HepG2 (cell line): ENCODE measurements around the gene CHST3. TPM values are rescaled to one million over a fixed set of nuclear protein-coding genes. Genes with fewer than 3 reads are reported as not detected.

Experiments
- ATAC-seq: fragments of 200-7000 bp; cut with Tn5 transposase; 3 replicates; pipeline ENCODE4 v1.9.1; 2020; ENCODE audit warnings: mild to moderate bottlenecking, moderate library complexity
- BruUV-seq: library from RNA; stranded (reverse); fragments of 400-500 nt; replicated peaks from 2 replicates; lab custom pipeline; 2021; lab: Mats Ljungman, UMichigan
- CTCF ChIA-PET: fragments of 300-600 bp; formaldehyde crosslinking; extraction: SDS; loops from one replicate; lab custom pipeline; 2021; ENCODE audit warnings: low total read pairs, inconsistent platforms, low intra/inter-chr PET ratio; lab: Yijun Ruan, JAX
- POLR2A ChIA-PET: fragments of 350-600 bp; sonication (Branson Sonifier 250); formaldehyde crosslinking; loops from one replicate; lab custom pipeline; 2020; ENCODE audit warnings: antibody characterized with exemption, inconsistent platforms; lab: Yijun Ruan, JAX
- DNase-seq: peaks from one replicate; pipeline ENCODE4 v3.0.0-alpha.2; 2015; ENCODE audit warnings: low spot score
- FAIRE-seq: peaks from 3 replicates; lab custom pipeline; 2011; peaks lifted over from hg19 to GRCh38; lab: Jason Lieb, UNC
- H2AFZ ChIP-seq: one replicate; pipeline ENCODE4 v1.6.1; 2011; ENCODE audit warnings: low read length, inconsistent platforms
- H3K27ac ChIP-seq: fragments of 300-600 bp; 3 replicates; pipeline ENCODE4 v1.8.0; 2011; ENCODE audit warnings: mixed run types, mild to moderate bottlenecking, mixed read lengths, low read length, inconsistent platforms; ENCODE audit not compliant: insufficient read depth; ENCODE audit errors: extremely low read length
- H3K27me3 ChIP-seq, 2 experiments: fragments of 200-600 bp in 1 of 2; 2 replicates in 1 of 2; 3 replicates in 1 of 2; pipeline versions ENCODE4 v1.6.0 to v1.8.0; 2011; ENCODE audit warnings: low read length in 2 of 2, mild to moderate bottlenecking in 2 of 2, moderate library complexity in 2 of 2, inconsistent platforms in 1 of 2; ENCODE audit not compliant: insufficient read depth in 2 of 2, control insufficient read depth in 1 of 2
- H3K36me3 ChIP-seq, 2 experiments: fragments of 200-600 bp in 1 of 2; replicated peaks in 1 of 2; 2 replicates in 1 of 2; 3 replicates in 1 of 2; pipeline versions ENCODE4 v1.5.1 to v1.8.0; 2011; ENCODE audit warnings: low read length in 2 of 2, inconsistent platforms in 1 of 2; ENCODE audit not compliant: insufficient read depth in 2 of 2, control insufficient read depth in 1 of 2
- H3K4me1 ChIP-seq: 2 replicates; pipeline ENCODE4 v1.5.1; 2012; ENCODE audit warnings: low read length, inconsistent platforms; ENCODE audit not compliant: insufficient read depth
- H3K4me2 ChIP-seq: 2 replicates; pipeline ENCODE4 v1.6.0; 2011; ENCODE audit warnings: low read depth, low read length, inconsistent platforms
- H3K4me3 ChIP-seq, 3 experiments: fragments of 200-600 bp in 1 of 3; sonication (generic), shearing (Covaris generic) in 1 of 3; replicated peaks in 1 of 3; 2 replicates each; pipeline ENCODE4 v1.5.1; 2011 to 2016; ENCODE audit warnings: low read length in 3 of 3, inconsistent platforms in 2 of 3, low read depth in 2 of 3, mild to moderate bottlenecking in 2 of 3, control low read depth in 1 of 3, mixed read lengths in 1 of 3; ENCODE audit not compliant: insufficient read depth in 1 of 3
- H3K79me2 ChIP-seq: one replicate; pipeline ENCODE4 v1.6.1; 2011; ENCODE audit warnings: low read length, inconsistent platforms; ENCODE audit not compliant: insufficient read depth
- H3K9ac ChIP-seq: 2 replicates; pipeline ENCODE4 v1.6.0; 2011; ENCODE audit warnings: mild to moderate bottlenecking, low read depth, low read length, inconsistent platforms; ENCODE audit not compliant: insufficient read depth
- H3K9me3 ChIP-seq: 2 replicates; pipeline ENCODE4 v1.5.1; 2012; ENCODE audit warnings: mild to moderate bottlenecking, low read length
- H4K20me1 ChIP-seq: 2 replicates; pipeline ENCODE4 v1.6.0; 2011; ENCODE audit warnings: inconsistent platforms, mild to moderate bottlenecking, low read length, moderate library complexity; ENCODE audit not compliant: insufficient read depth
- DNMT1 ChIP-seq: sonication (generic); formaldehyde crosslinking; IDR thresholded peaks from 2 replicates; pipeline ENCODE4 v1.5.1; 2020; ENCODE audit warnings: mild to moderate bottlenecking, missing genetic modification reagents
- DR1 ChIP-seq: sonication (generic); formaldehyde crosslinking; IDR thresholded peaks from 2 replicates; pipeline ENCODE4 v1.8.0; 2021; ENCODE audit warnings: mild to moderate bottlenecking, missing genetic modification reagents, inconsistent platforms
- KDM2A ChIP-seq: sonication (generic); formaldehyde crosslinking; IDR thresholded peaks from 2 replicates; pipeline ENCODE4 v1.4.0; 2020; ENCODE audit warnings: low read depth, missing genetic modification reagents, borderline replicate concordance
- SNAPC4 ChIP-seq: sonication (generic); formaldehyde crosslinking; IDR thresholded peaks from 2 replicates; pipeline ENCODE4 v1.4.0; 2020; ENCODE audit warnings: mild to moderate bottlenecking, missing genetic modification reagents
- SRY ChIP-seq: sonication (generic); formaldehyde crosslinking; IDR thresholded peaks from 2 replicates; pipeline ENCODE4 v1.8.0; 2022; ENCODE audit warnings: mild to moderate bottlenecking, missing genetic modification reagents
- ZNF281 ChIP-seq: sonication (generic); formaldehyde crosslinking; IDR thresholded peaks from 2 replicates; pipeline ENCODE4 v1.4.0; 2020; ENCODE audit warnings: missing genetic modification reagents, borderline replicate concordance
- WGBS: methylation state at CpG from one replicate; pipeline ENCODE4 v1.1.6; 2017; ENCODE audit warnings: low lambda C conversion rate; 5-methylcytosine and 5-hydroxymethylcytosine counted together
- in situ Hi-C: cut with HindIII; loops from 2 replicates; pipeline ENCODE4 v1.10.0; 2017; ENCODE audit warnings: low pct_unique_long_range_greater_than_20kb; ENCODE audit not compliant: extremely low pct_ligation_motif_present
- intact Hi-C: fragments of 100-400 bp; cut with micrococcal nuclease; formaldehyde crosslinking; loops from one replicate; pipeline ENCODE4 v1.10.0; 2022; ENCODE audit not compliant: unreplicated experiment
- polyA plus RNA-seq, 8 experiments: library from polyadenylated mRNA; depleted of rRNA in 3 of 8; stranded (reverse) in 7 of 8; unstranded in 1 of 8; fragments of >200 nt; fragmentation: Illumina TruSeq in 4 of 8; extraction: Trizol in 4 of 8; gene quantifications; 2 replicates each; pipeline versions ENCODE4 v1.2.1 to v1.2.3, GENCODE V29; 2011 to 2016; ENCODE audit warnings: low read depth in 4 of 8, missing spikeins in 1 of 8, mixed read lengths in 1 of 8; ENCODE audit not compliant: insufficient read depth in 1 of 8
- total RNA-seq, 5 experiments: library from RNA; depleted of rRNA; stranded (reverse); fragments of >200 nt; fragmentation: Illumina TruSeq; extraction: Trizol; gene quantifications; 2 replicates each; pipeline ENCODE4 v1.2.3, GENCODE V29; 2016; ENCODE audit warnings: low read depth in 1 of 5

CHST3 gene
- total and polyA plus RNA-seq, 2 of the 13 experiments (the other 11 are each of a cell fraction or from before 2014, with no cell fraction given), result 7.2 to 18.7 TPM

DNA sequence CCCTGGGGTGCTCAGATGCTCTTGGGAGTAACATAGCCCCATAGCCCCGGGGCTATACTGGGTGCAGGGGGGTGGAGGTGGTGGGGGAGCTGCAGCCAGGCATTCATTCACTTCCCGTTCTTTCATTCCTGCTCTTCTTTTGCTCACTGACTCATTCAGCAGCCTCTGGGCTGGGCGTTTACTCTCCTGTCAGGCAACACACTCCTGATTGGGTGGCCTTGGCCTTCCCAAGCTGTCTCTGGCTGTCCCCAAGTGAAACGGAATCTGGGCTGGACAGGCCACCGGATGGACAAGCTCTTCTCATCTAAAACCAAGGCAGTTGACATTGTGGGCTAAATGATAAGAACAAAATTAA, 34.6 kb downstream of the CHST3 start (continued):
- no peak for TF ChIP-seq SNAPC4 (CRISPR knock-in tag)

DNA sequence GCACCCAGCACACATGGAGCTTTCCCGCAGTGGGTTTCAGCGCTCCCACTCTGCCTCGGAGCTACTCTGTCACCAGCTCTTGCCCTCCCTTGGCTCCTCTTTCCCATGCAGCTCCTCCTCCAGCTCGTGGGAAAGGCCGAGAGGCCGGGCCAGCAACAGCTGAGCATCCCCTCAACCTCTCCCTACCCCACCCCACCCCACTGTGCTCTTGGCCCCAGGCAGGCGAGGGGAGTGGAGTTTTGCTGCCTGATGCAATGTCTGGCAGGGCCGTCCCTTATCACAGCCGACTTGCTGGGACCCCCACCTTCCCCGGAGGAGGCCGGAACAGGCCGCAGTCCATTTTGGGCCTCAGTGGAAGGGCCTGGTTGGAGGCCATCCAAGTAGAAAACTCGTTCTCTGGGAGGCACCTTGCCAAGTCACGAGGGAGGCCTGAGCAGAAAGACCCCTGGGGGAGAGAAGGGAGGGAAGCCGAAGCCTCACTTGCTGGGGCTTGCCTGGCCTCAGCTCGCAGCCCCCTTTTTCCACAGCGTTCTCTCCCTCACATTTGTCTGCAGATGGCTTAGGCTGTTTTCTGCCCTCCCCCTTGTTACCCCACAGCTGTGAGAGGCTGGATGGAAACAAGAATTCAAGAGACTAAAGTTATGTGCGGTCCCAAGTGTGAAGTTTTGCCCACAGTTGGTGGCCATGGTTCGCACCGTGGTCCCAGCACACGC, 35.3 kb downstream of the CHST3 start:
- Histone ChIP-seq H3K4me3 (no peak overlapping the region), H3K9ac (no peak overlapping the region), H4K20me1 (peaks cover 11% of the 10 kb centered on the region; the same call in 1 of the 2 replicates), H3K9me3 (no peaks in the 10 kb centered on the region), H3K36me3 (peaks cover 4 to 14% of the 10 kb centered on the region in 2 experiments; a peak in 2 of 5 replicates), H3K27ac (peak overlapping the region; percentile 11), H3K27me3 (no peaks in the 10 kb centered on the region), H3K4me2 (0 out of 2 replicates have a peak overlapping the region, but pooled peaks have one; percentile 30), H3K79me2 (peaks cover 36% of the 10 kb centered on the region), H3K4me1 (peaks cover 45% of the 10 kb centered on the region), H2AFZ (no peak overlapping the region)
- TF ChIP-seq DNMT1 (CRISPR knock-in tag) (no peak), SRY (CRISPR knock-in tag) (no peak), ZNF281 (no peak), DR1 (CRISPR knock-in tag) (no peak), KDM2A (CRISPR knock-in tag) (0 out of 2 replicates have a peak, but pooled peaks have one; percentile 5)
- WGBS, result 94% methylated on average over 19 of the region's 21 CpGs
- ChIA-PET CTCF (no interaction called here), POLR2A (interaction anchor here (0.6 to 1.7 kb wide), 7 partner anchors 13 to 148 kb away, joined by 3 to 5 read pairs (median 4); partner anchors contain the start of genes CHST3 and PSAP)
- intact Hi-C loops (no loop called here), in situ Hi-C loops (no loop called here)
- no peak for FAIRE-seq
- peak; percentile 8; the same call in 2 of the 3 replicates for ATAC-seq
- DNase-seq, result no peak
- BruUV-seq, result no TSS peak
